ENCODE results near the gene ABCC1.

DNA sequence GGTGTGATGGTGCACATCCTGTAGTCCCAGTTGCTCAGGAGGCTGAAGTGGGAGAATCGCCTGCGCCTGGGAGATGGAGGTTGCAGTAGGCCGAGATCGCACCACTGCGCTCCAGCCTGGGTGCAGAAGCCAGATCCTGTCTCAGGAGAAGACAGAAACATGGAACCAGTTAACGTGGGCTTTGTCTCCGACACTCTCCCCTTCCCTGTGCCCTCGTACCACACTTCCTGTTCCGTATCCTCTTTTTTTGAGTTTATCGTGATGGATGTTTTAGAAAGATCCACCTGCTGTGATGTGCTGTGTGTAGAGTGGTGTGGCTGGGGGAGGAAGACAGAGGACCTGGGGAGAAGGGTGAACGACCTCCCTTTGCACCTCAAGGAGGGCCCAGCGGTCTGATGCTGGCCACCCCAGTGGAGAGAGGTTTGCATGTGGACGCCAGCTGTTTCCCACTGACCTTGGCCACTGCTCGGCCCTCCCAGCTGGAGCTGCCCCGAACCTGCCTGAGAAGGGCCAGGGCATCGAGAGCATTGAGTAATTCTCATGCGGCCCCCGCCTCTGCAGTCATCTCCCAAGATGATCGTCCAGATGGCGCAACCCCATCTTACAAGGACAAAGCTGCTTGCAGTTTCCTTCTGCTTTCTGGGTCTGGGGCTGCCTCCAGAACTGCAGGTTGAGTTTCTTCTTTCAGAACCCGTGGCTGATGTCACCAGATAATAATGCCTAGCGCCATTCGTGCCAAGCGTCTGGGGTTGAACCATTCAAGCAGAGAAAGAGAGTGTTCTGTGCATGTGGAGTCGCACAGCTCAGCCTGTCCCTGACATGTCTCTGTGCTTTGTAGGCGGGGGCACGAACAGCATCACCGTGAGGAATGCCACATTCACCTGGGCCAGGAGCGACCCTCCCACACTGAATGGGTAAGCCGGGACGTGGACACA lies 126.3 kb downstream of the ABCC1 start:
- TF ChIP-seq, protein P1, sequence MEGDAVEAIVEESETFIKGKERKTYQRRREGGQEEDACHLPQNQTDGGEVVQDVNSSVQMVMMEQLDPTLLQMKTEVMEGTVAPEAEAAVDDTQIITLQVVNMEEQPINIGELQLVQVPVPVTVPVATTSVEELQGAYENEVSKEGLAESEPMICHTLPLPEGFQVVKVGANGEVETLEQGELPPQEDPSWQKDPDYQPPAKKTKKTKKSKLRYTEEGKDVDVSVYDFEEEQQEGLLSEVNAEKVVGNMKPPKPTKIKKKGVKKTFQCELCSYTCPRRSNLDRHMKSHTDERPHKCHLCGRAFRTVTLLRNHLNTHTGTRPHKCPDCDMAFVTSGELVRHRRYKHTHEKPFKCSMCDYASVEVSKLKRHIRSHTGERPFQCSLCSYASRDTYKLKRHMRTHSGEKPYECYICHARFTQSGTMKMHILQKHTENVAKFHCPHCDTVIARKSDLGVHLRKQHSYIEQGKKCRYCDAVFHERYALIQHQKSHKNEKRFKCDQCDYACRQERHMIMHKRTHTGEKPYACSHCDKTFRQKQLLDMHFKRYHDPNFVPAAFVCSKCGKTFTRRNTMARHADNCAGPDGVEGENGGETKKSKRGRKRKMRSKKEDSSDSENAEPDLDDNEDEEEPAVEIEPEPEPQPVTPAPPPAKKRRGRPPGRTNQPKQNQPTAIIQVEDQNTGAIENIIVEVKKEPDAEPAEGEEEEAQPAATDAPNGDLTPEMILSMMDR (IDR thresholded peaks at IDR 0.05; ENCODE audit: low read depth, low read length), result no peak
- TF ChIP-seq EZH2phosphoT487 (IDR thresholded peaks at IDR 0.05; ENCODE audit: low read depth), result no peak
